Fibroblast of the aortic adventitia (primary cell): Measurements from ENCODE around the gene FRMD3. TPM values are rescaled to one million over a fixed set of nuclear protein-coding genes. Genes with fewer than 3 reads are reported as not detected.
A peak's percentile ranks its signal among the peaks of the same experiment; 100 is the strongest.

Experiments
- DNase-seq: peaks from one replicate; pipeline ENCODE4 v3.0.0-alpha.2; 2010; ENCODE audit warnings: low read depth
- H3K4me3 ChIP-seq: 2 replicates; pipeline ENCODE4 v1.5.1; 2011; ENCODE audit warnings: low read depth, mild to moderate bottlenecking, control low read depth, low read length, moderate library complexity
- total RNA-seq: library from RNA; depleted of rRNA; stranded (reverse); fragments of >200 nt; gene quantifications from 2 replicates; pipeline ENCODE4 v1.2.3, GENCODE V29; 2012; ENCODE audit warnings: low replicate concordance
- TF ChIP-seq, protein P1 (sequence below): IDR thresholded peaks from 2 replicates; pipeline ENCODE4 v1.5.1; 2011; ENCODE audit warnings: mild to moderate bottlenecking, low read length, control low read depth, inconsistent platforms; ENCODE audit not compliant: insufficient read depth

FRMD3 gene
- total RNA-seq, 1 donor: 4.8 TPM

DNA sequence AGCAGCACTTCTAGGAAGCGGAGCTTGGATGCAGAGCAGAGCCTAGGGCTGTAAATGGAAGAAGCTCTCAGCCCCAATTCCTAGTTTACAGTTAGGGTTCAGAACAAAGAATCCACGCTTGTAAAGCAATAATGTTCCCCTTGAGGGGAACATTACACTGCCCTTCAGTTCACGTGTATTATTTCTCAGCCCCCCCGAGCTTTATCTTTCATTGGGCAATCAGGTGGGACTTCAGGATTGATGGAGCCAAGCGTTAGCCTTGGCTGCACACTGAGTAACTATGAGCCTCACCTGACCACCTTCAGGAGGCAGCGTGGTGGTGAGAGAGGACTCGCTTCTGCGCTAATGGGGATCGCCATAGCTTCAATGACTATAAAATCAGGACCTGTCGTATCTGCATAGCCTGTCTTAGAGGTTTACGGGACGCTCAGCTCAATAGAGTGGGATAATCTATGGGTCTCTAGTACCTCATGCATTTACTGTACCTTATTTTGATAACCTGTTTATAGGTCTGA is 318.2 kb downstream of the FRMD3 start:
- H3K4me3 ChIP-seq: peak overlapping the region; percentile 75
- no peak for DNase-seq
- TF ChIP-seq, protein P1, sequence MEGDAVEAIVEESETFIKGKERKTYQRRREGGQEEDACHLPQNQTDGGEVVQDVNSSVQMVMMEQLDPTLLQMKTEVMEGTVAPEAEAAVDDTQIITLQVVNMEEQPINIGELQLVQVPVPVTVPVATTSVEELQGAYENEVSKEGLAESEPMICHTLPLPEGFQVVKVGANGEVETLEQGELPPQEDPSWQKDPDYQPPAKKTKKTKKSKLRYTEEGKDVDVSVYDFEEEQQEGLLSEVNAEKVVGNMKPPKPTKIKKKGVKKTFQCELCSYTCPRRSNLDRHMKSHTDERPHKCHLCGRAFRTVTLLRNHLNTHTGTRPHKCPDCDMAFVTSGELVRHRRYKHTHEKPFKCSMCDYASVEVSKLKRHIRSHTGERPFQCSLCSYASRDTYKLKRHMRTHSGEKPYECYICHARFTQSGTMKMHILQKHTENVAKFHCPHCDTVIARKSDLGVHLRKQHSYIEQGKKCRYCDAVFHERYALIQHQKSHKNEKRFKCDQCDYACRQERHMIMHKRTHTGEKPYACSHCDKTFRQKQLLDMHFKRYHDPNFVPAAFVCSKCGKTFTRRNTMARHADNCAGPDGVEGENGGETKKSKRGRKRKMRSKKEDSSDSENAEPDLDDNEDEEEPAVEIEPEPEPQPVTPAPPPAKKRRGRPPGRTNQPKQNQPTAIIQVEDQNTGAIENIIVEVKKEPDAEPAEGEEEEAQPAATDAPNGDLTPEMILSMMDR: no peak

GRCh38 chr9:83219154-83219923 is 318.9 kb downstream of the FRMD3 start:
- H3K4me3 ChIP-seq: peak overlapping the region; percentile 75
- TF ChIP-seq, protein P1: peak; percentile 80
- DNase-seq: peak; percentile 91

DNA sequence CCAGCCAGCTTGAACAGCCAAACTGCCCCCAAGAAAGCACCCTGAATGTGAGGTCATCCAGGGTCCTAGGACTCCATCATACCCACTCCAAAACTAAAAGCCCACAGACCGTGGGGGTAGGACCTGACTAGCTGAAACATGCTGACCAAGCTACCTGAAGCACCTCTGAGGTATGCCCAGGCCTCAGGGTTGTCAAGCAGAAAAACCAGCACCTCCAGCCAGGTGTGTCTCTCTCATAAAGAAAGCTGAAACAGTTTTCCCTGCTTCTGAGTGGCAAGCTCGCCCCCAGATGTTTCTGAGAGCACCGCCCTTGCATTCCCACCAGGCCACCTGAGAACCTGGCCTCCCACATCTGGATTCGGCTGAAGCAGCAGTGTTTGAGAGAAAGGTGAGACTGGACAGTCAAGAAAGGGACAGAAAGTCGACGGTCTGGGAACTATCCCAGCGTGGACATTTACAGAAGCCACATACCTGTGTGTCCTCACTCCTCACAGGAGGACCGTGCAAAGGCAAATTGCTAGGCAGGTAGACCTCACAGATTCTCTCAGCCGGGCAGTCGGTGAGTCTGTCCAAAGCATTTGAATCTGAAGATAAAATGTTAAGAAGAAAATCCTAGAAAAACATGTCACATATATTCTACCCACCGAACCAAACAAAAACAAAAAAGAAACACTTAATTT is 319.6 kb downstream of the FRMD3 start:
- DNase-seq: no peak
- H3K4me3 ChIP-seq: no peak overlapping the region
- TF ChIP-seq, protein P1: no peak

DNA sequence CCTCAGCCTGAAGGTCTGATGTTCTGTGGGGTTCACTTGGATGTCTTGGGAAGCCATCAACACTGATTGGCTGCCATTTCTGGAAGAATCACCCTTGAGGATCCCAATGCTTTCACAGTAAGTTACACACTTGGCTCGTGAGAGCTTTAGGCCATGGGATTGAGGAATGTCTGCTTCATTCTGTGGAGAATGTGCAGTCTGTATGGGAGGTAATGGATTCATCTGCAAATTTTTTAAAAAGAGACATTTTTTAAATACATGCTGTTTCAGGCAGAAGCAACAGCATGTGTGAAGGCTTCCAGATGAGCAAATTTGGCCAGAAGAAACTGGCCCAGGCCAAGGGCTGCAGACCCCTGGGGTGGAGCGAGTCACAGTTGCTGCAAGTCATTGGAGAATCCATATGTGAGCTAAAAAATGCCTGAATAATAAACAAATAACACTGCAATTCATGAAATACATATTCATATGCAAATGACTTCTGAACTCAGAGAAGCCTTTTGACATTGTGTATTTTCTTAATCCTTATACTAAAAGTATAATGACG is 328.9 kb downstream of the FRMD3 start:
- no peak overlapping the region for H3K4me3 ChIP-seq
- TF ChIP-seq, protein P1: no peak
- no peak for DNase-seq

GRCh38 chr9:83208065-83208850 is 329.9 kb downstream of the FRMD3 start:
- peak; percentile 22 for DNase-seq
- TF ChIP-seq, protein P1: no peak
- no peak overlapping the region for H3K4me3 ChIP-seq

GRCh38 chr9:83204047-83204446 is 334.2 kb downstream of the FRMD3 start:
- TF ChIP-seq, protein P1: peak; percentile 18
- DNase-seq: no peak
- no peak overlapping the region for H3K4me3 ChIP-seq
